Chondrocyte (in vitro differentiated cells): ENCODE measurements around the gene ZHX3. TPM values are rescaled to one million over a fixed set of nuclear protein-coding genes. Genes with fewer than 3 reads are reported as not detected.

Experiments used
- DNase-seq: peaks from one replicate; pipeline ENCODE4 v3.0.0; 2021; ENCODE audit warnings: mixed read lengths, low spot score
- H3K27ac Mint-ChIP-seq: one replicate; pipeline ENCODE4 v1.8.0; 2021; ENCODE audit warnings: mild to moderate bottlenecking, moderate library complexity, mixed read lengths; ENCODE audit not compliant: unreplicated experiment
- H3K27me3 Mint-ChIP-seq: 2 replicates; pipeline ENCODE4 v1.8.0; 2021; ENCODE audit warnings: low read depth, mixed read lengths
- H3K36me3 Mint-ChIP-seq: 2 replicates; pipeline ENCODE4 v1.8.0; 2021; ENCODE audit warnings: low read depth, mixed read lengths
- H3K4me1 Mint-ChIP-seq: 2 replicates; pipeline ENCODE4 v1.8.0; 2021; ENCODE audit warnings: low read depth, mild to moderate bottlenecking, mixed read lengths
- H3K4me3 Mint-ChIP-seq: one replicate; pipeline ENCODE4 v1.8.0; 2021; ENCODE audit warnings: mild to moderate bottlenecking, moderate library complexity, mixed read lengths; ENCODE audit not compliant: unreplicated experiment
- H3K9me3 Mint-ChIP-seq: 2 replicates; pipeline ENCODE4 v1.8.0; 2021; ENCODE audit warnings: low read depth, mixed read lengths
- CTCF ChIP-seq: fragments of 200-600 bp; sonication (generic); IDR thresholded peaks from 2 replicates; pipeline ENCODE4 v1.5.0; 2021; ENCODE audit warnings: antibody characterized with exemption, mild to moderate bottlenecking, moderate library complexity
- total RNA-seq: library from RNA; stranded (reverse); gene quantifications from 3 replicates; pipeline ENCODE4 v1.2.1, GENCODE V29; 2021

The ZHX3 gene
- total RNA-seq, 1 donor from 2014 or later: 52.9 TPM

GRCh38 chr20:41234041-41234440, 83.5 kb downstream of the ZHX3 start:
- no peaks in the 10 kb centered on the region for H3K9me3 Mint-ChIP-seq
- DNase-seq: no peak
- peaks cover 47% of the 10 kb centered on the region for H3K4me1 Mint-ChIP-seq
- H3K4me3 Mint-ChIP-seq: no peak overlapping the region
- TF ChIP-seq CTCF: no peak
- peak overlapping the region; percentile 84 for H3K27ac Mint-ChIP-seq
- H3K27me3 Mint-ChIP-seq: no peaks in the 10 kb centered on the region
- no peaks in the 10 kb centered on the region for H3K36me3 Mint-ChIP-seq

GRCh38 chr20:41232973-41233926, 84.3 kb downstream of the ZHX3 start:
- TF ChIP-seq CTCF: no peak
- Mint-ChIP-seq H3K36me3 (no peaks in the 10 kb centered on the region), H3K27ac (peak overlapping the region; percentile 84), H3K9me3 (no peaks in the 10 kb centered on the region), H3K4me1 (peaks cover 54% of the 10 kb centered on the region), H3K4me3 (no peak overlapping the region), H3K27me3 (no peaks in the 10 kb centered on the region)
- DNase-seq: no peak

GRCh38 chr20:41231136-41231535, 86.4 kb downstream of the ZHX3 start:
- Mint-ChIP-seq H3K4me1 (peaks cover 54% of the 10 kb centered on the region), H3K36me3 (no peaks in the 10 kb centered on the region), H3K27me3 (no peaks in the 10 kb centered on the region), H3K9me3 (no peaks in the 10 kb centered on the region), H3K4me3 (no peak overlapping the region), H3K27ac (no peak overlapping the region)
- DNase-seq: no peak
- no peak for TF ChIP-seq CTCF

- Mint-ChIP-seq H3K27ac (no peak overlapping the region), H3K36me3 (no peaks in the 10 kb centered on the region), H3K27me3 (no peaks in the 10 kb centered on the region), H3K4me3 (no peak overlapping the region), H3K4me1 (peaks cover 54% of the 10 kb centered on the region), H3K9me3 (no peaks in the 10 kb centered on the region)
- no peak for DNase-seq
- no peak for TF ChIP-seq CTCF
These were observed 87.4 kb downstream of the ZHX3 start for GRCh38 chr20:41230136-41230535.

GRCh38 chr20:41229259-41229658, 88.3 kb downstream of the ZHX3 start:
- Mint-ChIP-seq H3K4me1 (peaks cover 47% of the 10 kb centered on the region), H3K36me3 (no peaks in the 10 kb centered on the region), H3K9me3 (no peaks in the 10 kb centered on the region), H3K4me3 (no peak overlapping the region), H3K27me3 (no peaks in the 10 kb centered on the region), H3K27ac (no peak overlapping the region)
- no peak for TF ChIP-seq CTCF
- DNase-seq: no peak
